Mesothelial cell of epicardium (in vitro differentiated cells): Measurements from ENCODE around the gene DDR2. TPM values are rescaled to one million over a fixed set of nuclear protein-coding genes. Genes with fewer than 3 reads are reported as not detected.
"Not testable (repeated sequence)": the region's sequence is repeated elsewhere in the genome, so short reads cannot be mapped to it uniquely, and the experiment has no call there.

Experiments
- DNase-seq, 2 experiments: peaks; one replicate each; pipeline ENCODE4 v3.0.0; 2021; ENCODE audit warnings: low spot score in 2 of 2; ENCODE audit not compliant: unreplicated experiment in 2 of 2
- H3K27ac Mint-ChIP-seq: 2 replicates; pipeline ENCODE4 v1.8.0; 2021; ENCODE audit warnings: mixed read lengths
- H3K27me3 Mint-ChIP-seq: 2 replicates; pipeline ENCODE4 v1.8.0; 2021; ENCODE audit warnings: low read depth, mixed read lengths
- H3K36me3 Mint-ChIP-seq: 2 replicates; pipeline ENCODE4 v1.8.0; 2021; ENCODE audit warnings: mixed read lengths
- H3K4me1 Mint-ChIP-seq: 2 replicates; pipeline ENCODE4 v1.8.0; 2021; ENCODE audit warnings: mixed read lengths
- H3K4me3 Mint-ChIP-seq: 2 replicates; pipeline ENCODE4 v1.8.0; 2021; ENCODE audit warnings: mild to moderate bottlenecking, moderate library complexity, mixed read lengths
- H3K9me3 Mint-ChIP-seq: 2 replicates; pipeline ENCODE4 v1.8.0; 2021; ENCODE audit warnings: mixed read lengths
- CTCF ChIP-seq: fragments of 200-600 bp; sonication (generic); IDR thresholded peaks from one replicate; pipeline ENCODE4 v1.5.0; 2021; ENCODE audit warnings: antibody characterized with exemption; ENCODE audit not compliant: unreplicated experiment
- total RNA-seq: library from RNA; stranded (reverse); gene quantifications from 3 replicates; pipeline ENCODE4 v1.2.1, GENCODE V29; 2021

The DDR2 gene
- total RNA-seq, 1 donor from 2014 or later = 58.1 TPM

- Mint-ChIP-seq H3K4me3 (no peak overlapping the region), H3K9me3 (no peaks in the 10 kb centered on the region), H3K4me1 (no peaks in the 10 kb centered on the region), H3K27ac (no peak overlapping the region), H3K27me3 (no peaks in the 10 kb centered on the region), H3K36me3 (no peaks in the 10 kb centered on the region)
- no peak for DNase-seq
- TF ChIP-seq CTCF = no peak
These were observed 94.3 kb downstream of the DDR2 start for GRCh38 chr1:162726555-162726954.

GRCh38 chr1:162727493-162727892 is 95.2 kb downstream of the DDR2 start:
- not testable (repeated sequence) for H3K36me3 Mint-ChIP-seq, H3K9me3 Mint-ChIP-seq, H3K4me3 Mint-ChIP-seq, H3K27me3 Mint-ChIP-seq, H3K4me1 Mint-ChIP-seq, DNase-seq, H3K27ac Mint-ChIP-seq

- no peaks in the 10 kb centered on the region for H3K4me1 Mint-ChIP-seq
- DNase-seq = no peak
- H3K9me3 Mint-ChIP-seq = no peaks in the 10 kb centered on the region
- no peak overlapping the region for H3K4me3 Mint-ChIP-seq
- H3K27me3 Mint-ChIP-seq = no peaks in the 10 kb centered on the region
- no peak overlapping the region for H3K27ac Mint-ChIP-seq
- TF ChIP-seq CTCF = no peak
- no peaks in the 10 kb centered on the region for H3K36me3 Mint-ChIP-seq
These were observed 96.3 kb downstream of the DDR2 start for GRCh38 chr1:162728573-162728972.

GRCh38 chr1:162729195-162729774 is 97.0 kb downstream of the DDR2 start:
- H3K27me3 Mint-ChIP-seq, H3K27ac Mint-ChIP-seq, H3K4me1 Mint-ChIP-seq, H3K4me3 Mint-ChIP-seq, H3K9me3 Mint-ChIP-seq, DNase-seq, H3K36me3 Mint-ChIP-seq: not testable (repeated sequence)

- no peak overlapping the region for H3K27ac Mint-ChIP-seq
- H3K9me3 Mint-ChIP-seq = no peaks in the 10 kb centered on the region
- TF ChIP-seq CTCF = no peak
These were observed 99.8 kb downstream of the DDR2 start for GRCh38 chr1:162732094-162732493.

GRCh38 chr1:162732566-162733335 is 100.5 kb downstream of the DDR2 start:
- Mint-ChIP-seq H3K27me3 (no peaks in the 10 kb centered on the region), H3K27ac (no peak overlapping the region), H3K4me1 (no peaks in the 10 kb centered on the region), H3K4me3 (no peak overlapping the region), H3K36me3 (no peaks in the 10 kb centered on the region), H3K9me3 (no peaks in the 10 kb centered on the region)
- DNase-seq = no peak
- no peak for TF ChIP-seq CTCF

More at GRCh38 chr1:162732094-162732493, 99.8 kb downstream of the DDR2 start:
- Mint-ChIP-seq H3K27me3 (no peaks in the 10 kb centered on the region), H3K4me1 (no peaks in the 10 kb centered on the region), H3K36me3 (no peaks in the 10 kb centered on the region), H3K4me3 (no peak overlapping the region)
- DNase-seq = no peak
